Nephron progenitor cell (in vitro differentiated cells): Measurements from ENCODE around the gene TBC1D22A.

Source experiments
- DNase-seq: peaks from one replicate; pipeline ENCODE4 v3.0.0; 2021
- H3K27ac Mint-ChIP-seq: 2 replicates; pipeline ENCODE4 v1.8.0; 2021; ENCODE audit warnings: mild to moderate bottlenecking, moderate library complexity, mixed read lengths
- H3K27me3 Mint-ChIP-seq: 2 replicates; pipeline ENCODE4 v1.8.0; 2021; ENCODE audit warnings: mild to moderate bottlenecking, low read depth, mixed read lengths; ENCODE audit not compliant: poor library complexity
- H3K36me3 Mint-ChIP-seq: 2 replicates; pipeline ENCODE4 v1.8.0; 2021; ENCODE audit warnings: low read depth, mixed read lengths
- H3K4me1 Mint-ChIP-seq: 2 replicates; pipeline ENCODE4 v1.8.0; 2021; ENCODE audit warnings: mixed read lengths
- H3K4me3 Mint-ChIP-seq: 2 replicates; pipeline ENCODE4 v1.8.0; 2021; ENCODE audit warnings: mild to moderate bottlenecking, moderate library complexity, mixed read lengths
- H3K9me3 Mint-ChIP-seq: 2 replicates; pipeline ENCODE4 v1.8.0; 2021; ENCODE audit warnings: mild to moderate bottlenecking, moderate library complexity, mixed read lengths
- TF ChIP-seq, protein P1 (sequence below): fragments of 200-600 bp; sonication (generic); IDR thresholded peaks from 2 replicates; pipeline ENCODE4 v1.5.0; 2021; ENCODE audit warnings: antibody characterized with exemption

Gene TBC1D22A

DNA sequence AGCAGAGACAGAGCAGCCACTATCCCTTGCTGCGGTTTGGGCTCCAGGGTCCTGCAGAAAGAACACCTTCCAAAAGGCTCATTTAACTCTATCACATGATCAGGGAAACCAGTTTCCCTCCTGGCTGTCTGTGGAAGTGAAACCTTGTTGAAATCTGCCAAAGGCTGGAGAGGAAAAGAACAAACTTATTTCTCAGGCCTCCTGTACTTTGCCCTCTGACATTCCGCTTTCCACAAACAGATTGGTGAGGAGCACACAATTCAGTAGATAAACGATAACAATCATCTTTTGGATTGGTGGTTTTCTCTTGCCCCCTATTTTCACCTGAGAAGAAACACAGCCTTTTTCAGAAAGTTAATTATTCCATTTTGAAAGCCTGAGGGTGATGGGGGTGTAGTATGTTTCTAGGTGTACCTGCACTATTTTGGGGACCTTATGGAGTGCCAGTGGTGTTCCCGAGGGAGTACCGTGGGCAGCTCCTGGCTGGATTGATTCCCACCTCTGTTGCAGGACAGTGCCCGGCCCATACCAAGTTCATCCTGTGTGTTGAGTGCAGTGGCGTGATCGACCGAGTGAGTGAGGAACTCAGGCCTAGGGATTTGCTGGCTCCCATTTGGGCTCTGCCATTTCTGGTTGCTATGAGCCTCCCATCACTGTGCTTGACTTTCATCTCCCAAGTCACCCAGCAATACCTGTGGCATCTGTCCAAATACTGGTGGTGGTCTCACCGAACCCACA lies 102.0 kb downstream of the TBC1D22A start:
- Mint-ChIP-seq H3K27me3 (no peaks in the 10 kb centered on the region), H3K9me3 (peaks cover 18% of the 10 kb centered on the region)
- no peak for DNase-seq

DNA sequence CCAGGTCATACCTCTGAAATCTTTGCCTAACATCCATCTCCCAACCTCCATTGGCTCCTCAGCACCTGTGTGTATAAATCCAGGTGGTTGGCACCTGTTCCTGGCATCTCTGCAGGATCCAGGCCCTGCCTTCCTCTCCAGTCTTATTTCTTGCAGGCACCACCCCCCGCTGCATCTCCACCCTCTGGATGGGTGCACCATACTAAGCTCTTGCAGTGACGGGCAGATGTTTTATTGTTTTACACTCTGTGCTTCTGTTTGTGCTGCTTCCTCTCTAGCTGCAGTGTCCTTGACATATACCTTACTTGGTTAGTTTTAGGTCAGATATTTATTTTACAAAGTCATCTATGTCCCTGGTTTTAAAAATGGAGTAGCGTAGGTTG lies 102.6 kb downstream of the TBC1D22A start:
- Mint-ChIP-seq H3K27ac (no peak overlapping the region), H3K4me3 (no peak overlapping the region), H3K27me3 (no peaks in the 10 kb centered on the region), H3K9me3 (peaks cover 21% of the 10 kb centered on the region), H3K36me3 (peaks cover 49% of the 10 kb centered on the region), H3K4me1 (peaks cover 7% of the 10 kb centered on the region)
- DNase-seq = no peak
- TF ChIP-seq, protein P1, sequence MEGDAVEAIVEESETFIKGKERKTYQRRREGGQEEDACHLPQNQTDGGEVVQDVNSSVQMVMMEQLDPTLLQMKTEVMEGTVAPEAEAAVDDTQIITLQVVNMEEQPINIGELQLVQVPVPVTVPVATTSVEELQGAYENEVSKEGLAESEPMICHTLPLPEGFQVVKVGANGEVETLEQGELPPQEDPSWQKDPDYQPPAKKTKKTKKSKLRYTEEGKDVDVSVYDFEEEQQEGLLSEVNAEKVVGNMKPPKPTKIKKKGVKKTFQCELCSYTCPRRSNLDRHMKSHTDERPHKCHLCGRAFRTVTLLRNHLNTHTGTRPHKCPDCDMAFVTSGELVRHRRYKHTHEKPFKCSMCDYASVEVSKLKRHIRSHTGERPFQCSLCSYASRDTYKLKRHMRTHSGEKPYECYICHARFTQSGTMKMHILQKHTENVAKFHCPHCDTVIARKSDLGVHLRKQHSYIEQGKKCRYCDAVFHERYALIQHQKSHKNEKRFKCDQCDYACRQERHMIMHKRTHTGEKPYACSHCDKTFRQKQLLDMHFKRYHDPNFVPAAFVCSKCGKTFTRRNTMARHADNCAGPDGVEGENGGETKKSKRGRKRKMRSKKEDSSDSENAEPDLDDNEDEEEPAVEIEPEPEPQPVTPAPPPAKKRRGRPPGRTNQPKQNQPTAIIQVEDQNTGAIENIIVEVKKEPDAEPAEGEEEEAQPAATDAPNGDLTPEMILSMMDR = no peak

More for the DNA sequence above, 102.0 kb downstream of the TBC1D22A start:
- Mint-ChIP-seq H3K27ac (no peak overlapping the region), H3K36me3 (peaks cover 45% of the 10 kb centered on the region), H3K4me1 (peaks cover 7% of the 10 kb centered on the region), H3K4me3 (no peak overlapping the region)
- TF ChIP-seq, protein P1 = no peak

DNA sequence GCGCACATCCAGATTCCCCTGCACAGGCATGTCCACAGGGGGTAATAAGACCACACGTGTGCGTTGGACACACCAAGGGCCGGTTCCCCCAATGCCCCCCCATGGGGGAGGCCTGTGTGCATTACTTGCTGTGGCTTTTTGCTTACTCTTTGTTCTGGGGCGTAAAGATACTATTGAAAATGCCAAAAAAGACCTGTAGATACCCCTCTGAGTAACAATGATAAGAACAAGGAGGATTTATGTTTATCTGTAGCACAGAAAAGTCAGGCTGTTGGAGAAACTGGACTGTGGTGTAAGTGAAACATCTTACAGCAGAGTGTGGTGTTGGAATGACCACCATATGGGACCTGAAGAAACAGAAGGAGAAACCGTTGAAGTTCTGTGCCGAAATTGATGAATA lies 103.2 kb downstream of the TBC1D22A start:
- TF ChIP-seq, protein P1 = no peak
- Mint-ChIP-seq H3K9me3 (peaks cover 27% of the 10 kb centered on the region), H3K36me3 (peaks cover 55% of the 10 kb centered on the region), H3K4me3 (no peak overlapping the region), H3K27ac (no peak overlapping the region), H3K27me3 (no peaks in the 10 kb centered on the region), H3K4me1 (peaks cover 7% of the 10 kb centered on the region)
- no peak for DNase-seq

DNA sequence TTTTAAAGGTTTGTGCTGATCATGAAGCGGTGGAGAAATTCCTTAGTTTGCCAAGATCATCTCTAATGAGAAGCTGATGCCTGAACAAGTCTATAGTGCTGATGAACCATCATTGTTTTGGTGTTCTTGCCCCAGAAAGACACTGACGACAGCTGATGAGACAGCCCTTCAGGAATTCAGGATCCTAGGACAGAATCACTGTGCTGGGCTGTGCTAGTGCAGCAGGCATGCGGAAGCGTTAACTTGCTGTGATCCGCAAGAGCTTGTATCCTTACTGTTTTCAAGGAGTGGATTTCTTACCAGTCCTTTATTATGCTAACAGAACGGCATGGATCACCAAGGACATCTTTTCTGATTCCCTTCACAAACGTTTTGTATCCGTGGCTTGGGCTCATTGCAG lies 104.1 kb downstream of the TBC1D22A start:
- H3K27ac Mint-ChIP-seq = peak overlapping the region; percentile 39
- H3K9me3 Mint-ChIP-seq = peaks cover 37% of the 10 kb centered on the region
- DNase-seq = no peak
- H3K4me1 Mint-ChIP-seq = peaks cover 7% of the 10 kb centered on the region
- no peak overlapping the region for H3K4me3 Mint-ChIP-seq
- TF ChIP-seq, protein P1 = no peak
- H3K27me3 Mint-ChIP-seq = no peaks in the 10 kb centered on the region
- H3K36me3 Mint-ChIP-seq = peaks cover 65% of the 10 kb centered on the region

DNA sequence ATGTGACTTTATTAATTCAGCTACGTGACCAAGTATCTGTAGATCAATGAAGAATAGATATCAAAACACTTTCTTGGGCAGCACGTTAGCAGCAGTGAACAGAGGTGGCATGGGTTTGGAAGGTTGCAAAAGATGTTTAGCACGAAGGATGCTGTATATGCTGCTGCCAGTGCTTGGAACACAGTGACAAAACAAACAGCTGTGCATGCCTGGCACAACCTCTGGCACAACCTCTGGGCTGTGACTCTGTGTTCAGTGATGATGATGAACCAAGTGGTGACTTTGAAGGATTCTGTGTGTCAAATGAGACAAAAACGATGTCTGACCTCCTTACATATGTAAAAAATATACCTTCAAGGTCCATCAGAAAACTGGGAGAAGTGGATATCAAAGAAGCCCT lies 104.7 kb downstream of the TBC1D22A start:
- Mint-ChIP-seq H3K27ac (no peak overlapping the region), H3K4me3 (no peak overlapping the region), H3K36me3 (peaks cover 70% of the 10 kb centered on the region), H3K4me1 (peaks cover 7% of the 10 kb centered on the region), H3K9me3 (peaks cover 42% of the 10 kb centered on the region), H3K27me3 (no peaks in the 10 kb centered on the region)
- TF ChIP-seq, protein P1 = no peak
- DNase-seq = no peak

DNA sequence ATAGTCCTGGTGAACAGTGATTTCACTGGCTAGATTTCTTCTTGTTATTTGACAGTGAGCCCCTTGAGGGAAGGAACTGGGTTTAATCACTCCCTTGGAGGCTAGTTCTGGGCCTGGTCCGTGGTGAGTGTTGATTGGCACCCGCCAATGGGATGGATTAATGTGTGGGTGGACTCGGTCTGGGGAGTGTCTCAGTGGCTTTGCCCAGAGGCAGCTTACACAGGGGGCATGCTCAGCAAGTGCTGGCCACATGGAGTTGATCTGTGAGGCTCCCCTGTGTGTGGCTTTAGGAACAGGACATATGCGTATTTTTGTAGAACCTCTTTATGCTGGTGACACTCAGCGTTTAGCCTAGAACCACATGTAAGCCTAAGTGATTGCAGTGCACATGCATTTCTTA lies 106.9 kb downstream of the TBC1D22A start:
- DNase-seq = no peak

More for the DNA sequence above, 106.9 kb downstream of the TBC1D22A start:
- Mint-ChIP-seq H3K36me3 (peaks cover 91% of the 10 kb centered on the region), H3K9me3 (peaks cover 62% of the 10 kb centered on the region), H3K27ac (no peak overlapping the region), H3K4me3 (no peak overlapping the region), H3K4me1 (peaks cover 7% of the 10 kb centered on the region), H3K27me3 (peaks cover 3% of the 10 kb centered on the region)
- TF ChIP-seq, protein P1 = no peak
